SW480 (cell line): Measurements from ENCODE around the gene KRTAP13-2.

ENCODE experiments used
- DNase-seq: peaks from one replicate; pipeline ENCODE4 v3.0.0-alpha.2; 2016; ENCODE audit warnings: low spot score

Gene KRTAP13-2

GRCh38 chr21:30326390-30326789, 45.7 kb downstream of the KRTAP13-2 start:
- DNase-seq: no peak
